Nephron progenitor cell (in vitro differentiated cells): ENCODE measurements around the gene CDH8.

Experiments used
- DNase-seq: peaks from one replicate; pipeline ENCODE4 v3.0.0; 2021
- H3K27ac Mint-ChIP-seq: 2 replicates; pipeline ENCODE4 v1.8.0; 2021; ENCODE audit warnings: mild to moderate bottlenecking, moderate library complexity, mixed read lengths
- H3K27me3 Mint-ChIP-seq: 2 replicates; pipeline ENCODE4 v1.8.0; 2021; ENCODE audit warnings: mild to moderate bottlenecking, low read depth, mixed read lengths; ENCODE audit not compliant: poor library complexity
- H3K36me3 Mint-ChIP-seq: 2 replicates; pipeline ENCODE4 v1.8.0; 2021; ENCODE audit warnings: low read depth, mixed read lengths
- H3K4me1 Mint-ChIP-seq: 2 replicates; pipeline ENCODE4 v1.8.0; 2021; ENCODE audit warnings: mixed read lengths
- H3K4me3 Mint-ChIP-seq: 2 replicates; pipeline ENCODE4 v1.8.0; 2021; ENCODE audit warnings: mild to moderate bottlenecking, moderate library complexity, mixed read lengths
- H3K9me3 Mint-ChIP-seq: 2 replicates; pipeline ENCODE4 v1.8.0; 2021; ENCODE audit warnings: mild to moderate bottlenecking, moderate library complexity, mixed read lengths
- TF ChIP-seq, protein P1 (sequence below): fragments of 200-600 bp; sonication (generic); IDR thresholded peaks from 2 replicates; pipeline ENCODE4 v1.5.0; 2021; ENCODE audit warnings: antibody characterized with exemption

CDH8 gene

DNA sequence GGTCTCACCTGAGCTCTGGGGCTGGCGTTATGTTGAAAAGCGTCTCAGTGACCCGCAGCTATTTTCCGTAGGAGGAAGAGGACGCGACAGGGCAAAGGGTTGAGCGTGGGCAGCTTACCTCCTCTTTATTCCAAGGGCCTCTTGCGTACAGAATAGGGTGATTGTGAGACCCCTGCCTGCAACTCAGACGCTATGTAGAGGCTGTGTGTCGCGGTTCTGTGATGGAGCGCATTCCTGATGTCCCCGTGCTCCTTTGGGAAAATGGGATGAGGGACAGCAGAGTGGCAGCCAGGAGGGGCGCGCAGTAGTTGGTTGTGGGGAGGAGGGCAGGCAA is 531 bp upstream of the CDH8 start:
- peaks cover 35% of the 10 kb centered on the region for H3K4me1 Mint-ChIP-seq
- TF ChIP-seq, protein P1, sequence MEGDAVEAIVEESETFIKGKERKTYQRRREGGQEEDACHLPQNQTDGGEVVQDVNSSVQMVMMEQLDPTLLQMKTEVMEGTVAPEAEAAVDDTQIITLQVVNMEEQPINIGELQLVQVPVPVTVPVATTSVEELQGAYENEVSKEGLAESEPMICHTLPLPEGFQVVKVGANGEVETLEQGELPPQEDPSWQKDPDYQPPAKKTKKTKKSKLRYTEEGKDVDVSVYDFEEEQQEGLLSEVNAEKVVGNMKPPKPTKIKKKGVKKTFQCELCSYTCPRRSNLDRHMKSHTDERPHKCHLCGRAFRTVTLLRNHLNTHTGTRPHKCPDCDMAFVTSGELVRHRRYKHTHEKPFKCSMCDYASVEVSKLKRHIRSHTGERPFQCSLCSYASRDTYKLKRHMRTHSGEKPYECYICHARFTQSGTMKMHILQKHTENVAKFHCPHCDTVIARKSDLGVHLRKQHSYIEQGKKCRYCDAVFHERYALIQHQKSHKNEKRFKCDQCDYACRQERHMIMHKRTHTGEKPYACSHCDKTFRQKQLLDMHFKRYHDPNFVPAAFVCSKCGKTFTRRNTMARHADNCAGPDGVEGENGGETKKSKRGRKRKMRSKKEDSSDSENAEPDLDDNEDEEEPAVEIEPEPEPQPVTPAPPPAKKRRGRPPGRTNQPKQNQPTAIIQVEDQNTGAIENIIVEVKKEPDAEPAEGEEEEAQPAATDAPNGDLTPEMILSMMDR: no peak
- H3K27me3 Mint-ChIP-seq: peaks cover 80% of the 10 kb centered on the region
- H3K27ac Mint-ChIP-seq: no peak overlapping the region
- peak; percentile 15 for DNase-seq
- H3K4me3 Mint-ChIP-seq: peak overlapping the region; percentile 90
- H3K36me3 Mint-ChIP-seq: no peaks in the 10 kb centered on the region
- H3K9me3 Mint-ChIP-seq: no peaks in the 10 kb centered on the region

DNA sequence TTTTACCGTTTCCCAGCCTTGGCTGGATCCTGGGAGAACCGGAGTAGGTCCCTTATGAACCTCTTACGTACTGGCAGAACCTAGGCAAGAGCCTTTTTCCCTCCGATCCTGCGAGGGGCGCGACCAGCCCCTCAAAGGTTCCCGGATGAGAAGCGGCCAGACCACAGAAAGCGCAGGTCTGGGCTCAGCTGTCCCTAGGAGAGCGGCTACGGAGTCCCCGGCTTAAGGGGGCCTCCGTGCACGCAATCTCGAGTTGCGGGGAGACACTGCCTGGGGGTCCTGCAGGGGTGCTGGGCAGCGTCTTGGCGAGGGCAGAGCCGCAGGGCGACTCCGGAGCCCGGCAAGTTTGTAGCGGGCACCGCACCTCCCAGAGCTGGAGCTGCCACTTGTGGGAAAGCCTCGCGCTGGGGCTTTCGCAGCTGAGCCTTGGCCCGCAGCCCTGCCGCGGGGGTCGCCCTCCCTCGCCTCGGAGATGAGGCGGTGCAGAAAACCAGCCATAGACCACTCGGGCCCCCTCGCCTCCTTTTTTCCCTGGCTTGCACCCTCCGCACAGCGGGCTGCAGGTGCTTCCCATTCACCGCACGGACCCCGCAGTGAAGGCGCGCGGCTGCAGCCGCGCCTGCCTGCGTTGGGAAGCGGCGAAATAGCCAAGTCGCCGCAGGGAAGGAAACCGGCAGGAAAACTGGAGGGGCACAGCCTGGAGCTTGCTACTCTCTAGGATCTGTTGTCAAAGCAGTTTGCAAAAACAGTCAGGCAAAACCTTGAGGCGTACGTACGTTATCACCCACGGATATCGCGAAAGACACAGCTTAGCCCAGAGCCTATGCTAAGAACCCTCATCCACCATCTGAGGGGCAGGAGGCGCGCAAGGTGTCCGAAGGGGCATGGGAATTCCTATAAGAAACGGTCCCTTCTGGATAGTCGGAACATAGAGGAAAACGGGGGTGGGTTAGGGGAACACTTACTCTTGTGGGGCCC is 834 bp downstream of the CDH8 start:
- Mint-ChIP-seq H3K36me3 (no peaks in the 10 kb centered on the region), H3K4me3 (peak overlapping the region; percentile 90), H3K27me3 (peaks cover 82% of the 10 kb centered on the region), H3K27ac (no peak overlapping the region), H3K9me3 (no peaks in the 10 kb centered on the region), H3K4me1 (peaks cover 35% of the 10 kb centered on the region)
- TF ChIP-seq, protein P1: no peak
- DNase-seq: peak; percentile 64

DNA sequence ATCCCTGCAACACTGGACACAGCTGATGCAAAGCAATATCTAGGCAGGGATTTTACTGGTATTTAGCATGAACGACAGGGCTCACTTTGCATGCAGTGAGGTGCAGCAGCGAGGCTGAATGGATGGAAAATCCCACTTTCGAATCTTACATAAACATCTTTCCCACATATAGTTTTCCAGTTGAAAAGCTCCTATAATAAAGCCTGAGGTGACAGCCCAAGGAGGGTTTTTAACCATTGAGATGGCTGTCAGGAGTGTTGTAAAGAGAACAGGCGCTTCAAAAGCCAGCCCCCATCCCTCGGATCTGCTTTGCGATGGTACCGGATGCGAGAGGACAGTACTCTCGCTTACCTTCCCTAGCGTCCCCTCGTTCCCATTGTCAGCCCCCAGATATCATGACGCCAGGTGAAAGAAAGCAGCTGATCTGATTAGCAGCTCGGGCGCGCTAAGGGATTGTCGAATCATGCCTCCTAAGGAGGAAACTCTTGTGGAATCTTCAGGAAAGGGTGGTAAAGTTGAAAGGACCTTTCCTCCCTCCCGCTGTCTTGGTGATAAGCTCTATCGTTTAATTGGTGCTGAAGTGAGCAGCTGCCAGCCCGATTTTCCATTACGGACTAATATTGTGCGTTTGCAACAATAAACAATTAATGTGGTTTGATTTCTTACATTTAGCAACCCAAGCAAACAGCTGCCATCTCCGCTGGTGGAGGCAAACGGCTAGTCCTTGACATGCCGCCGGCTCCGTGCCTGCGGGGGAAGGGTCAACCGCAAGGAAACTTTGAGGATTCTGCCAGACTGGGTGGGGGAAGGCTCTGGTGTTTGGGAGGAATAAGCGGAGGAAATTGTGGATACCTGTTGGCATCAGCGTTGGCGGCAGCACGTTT is 1.8 kb downstream of the CDH8 start:
- Mint-ChIP-seq H3K4me1 (peaks cover 35% of the 10 kb centered on the region), H3K36me3 (no peaks in the 10 kb centered on the region), H3K27ac (no peak overlapping the region), H3K4me3 (peak overlapping the region; percentile 90), H3K27me3 (peaks cover 80% of the 10 kb centered on the region), H3K9me3 (no peaks in the 10 kb centered on the region)
- peak; percentile 42 for DNase-seq
- TF ChIP-seq, protein P1: no peak

DNA sequence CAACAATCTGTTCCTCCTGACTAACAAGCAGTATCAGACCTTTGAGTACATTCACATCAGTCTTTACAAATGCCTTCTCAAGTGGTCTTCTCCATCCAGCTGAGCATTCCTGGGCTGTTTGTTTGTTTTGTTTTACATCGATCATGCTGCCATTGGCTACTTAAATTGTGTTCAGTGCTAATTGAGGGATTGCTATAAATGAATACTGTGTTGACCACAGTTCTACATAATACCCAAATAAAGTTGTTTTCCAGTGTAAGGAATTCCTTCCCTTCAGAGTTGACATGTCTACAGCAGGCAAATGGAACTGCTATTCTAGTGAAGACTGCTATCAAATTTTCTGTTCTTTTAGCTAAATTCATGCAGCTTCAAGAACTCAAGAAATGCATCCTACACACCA is 3.2 kb downstream of the CDH8 start:
- peaks cover 27% of the 10 kb centered on the region for H3K4me1 Mint-ChIP-seq
- TF ChIP-seq, protein P1: no peak
- H3K9me3 Mint-ChIP-seq: no peaks in the 10 kb centered on the region
- peaks cover 66% of the 10 kb centered on the region for H3K27me3 Mint-ChIP-seq
- no peaks in the 10 kb centered on the region for H3K36me3 Mint-ChIP-seq
- peak overlapping the region; percentile 51 for H3K4me3 Mint-ChIP-seq
- DNase-seq: no peak
- H3K27ac Mint-ChIP-seq: no peak overlapping the region

DNA sequence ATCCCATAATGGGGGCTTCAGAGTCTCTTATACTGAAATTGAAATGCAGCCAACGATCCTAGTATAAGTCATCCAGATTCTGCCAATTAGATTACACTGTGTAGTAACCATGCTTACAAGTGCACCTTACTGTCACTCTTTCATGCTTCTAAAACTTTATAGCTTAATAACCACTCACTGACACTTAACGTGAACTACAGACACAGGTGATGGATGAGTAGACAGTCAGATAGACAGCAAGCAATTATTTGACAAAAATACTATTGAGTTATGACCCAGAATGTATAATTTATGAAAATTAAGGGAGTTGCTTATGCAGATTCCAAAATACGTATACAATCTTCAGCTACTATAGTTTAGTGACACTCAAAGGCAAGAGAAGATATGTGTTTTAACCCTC is 6.3 kb downstream of the CDH8 start:
- no peak overlapping the region for H3K27ac Mint-ChIP-seq
- no peak overlapping the region for H3K4me3 Mint-ChIP-seq
- H3K4me1 Mint-ChIP-seq: peaks cover 19% of the 10 kb centered on the region
- H3K27me3 Mint-ChIP-seq: peaks cover 35% of the 10 kb centered on the region
- TF ChIP-seq, protein P1: no peak
- no peaks in the 10 kb centered on the region for H3K9me3 Mint-ChIP-seq
- no peak for DNase-seq
- no peaks in the 10 kb centered on the region for H3K36me3 Mint-ChIP-seq
